Tibial nerve (tissue), 4 donors: Measurements from ENCODE around the gene SNPH. TPM values are rescaled to one million over a fixed set of nuclear protein-coding genes. Genes with fewer than 3 reads are reported as not detected.

Source experiments
- DNase-seq, 2 donors: peaks; one replicate each; pipeline ENCODE4 v3.0.0-alpha.2; 2019; ENCODE audit warnings: low spot score in 2 of 2
- H3K27ac ChIP-seq, 4 donors: fragments of 200-600 bp; sonication (generic) in 3 of 4; one replicate each; pipeline ENCODE4 v1.5.1; 2017 to 2019; ENCODE audit warnings: mild to moderate bottlenecking in 1 of 4
- H3K27me3 ChIP-seq, 2 donors: fragments of 200-600 bp; sonication (generic) in 1 of 2; one replicate each; pipeline versions ENCODE4 v1.5.1 to v1.6.0; 2017 to 2019
- H3K36me3 ChIP-seq, 3 donors: fragments of 200-600 bp; sonication (generic); one replicate each; pipeline ENCODE4 v1.5.1; 2018 to 2019
- H3K4me1 ChIP-seq, 4 donors: fragments of 200-600 bp; sonication (generic) in 3 of 4; one replicate each; pipeline ENCODE4 v1.5.1; 2017 to 2019
- H3K4me3 ChIP-seq, 4 donors: fragments of 200-600 bp; sonication (generic) in 3 of 4; one replicate each; pipeline ENCODE4 v1.5.1; 2017 to 2019; ENCODE audit warnings: mild to moderate bottlenecking in 1 of 4, moderate library complexity in 1 of 4
- H3K9me3 ChIP-seq, 4 donors: fragments of 200-600 bp; sonication (generic) in 3 of 4; one replicate each; pipeline ENCODE4 v1.5.1; 2017 to 2019
- EP300 ChIP-seq, 2 donors: sonication (generic); formaldehyde crosslinking; IDR thresholded peaks; one replicate each; pipeline ENCODE4 v1.6.1; 2017; ENCODE audit warnings: antibody characterized with exemption in 2 of 2, mild to moderate bottlenecking in 1 of 2
- POLR2A ChIP-seq, 2 donors: fragments of 450-650 bp; IDR thresholded peaks; one replicate each; pipeline ENCODE4 v1.6.1; 2017; ENCODE audit warnings: antibody characterized with exemption in 2 of 2, mild to moderate bottlenecking in 2 of 2, moderate library complexity in 2 of 2
- WGBS, 2 donors: methylation state at CpG; one replicate each; pipeline ENCODE4 v1.1.5; 2018; 5-methylcytosine and 5-hydroxymethylcytosine counted together
- total RNA-seq, 4 donors: library from RNA; depleted of rRNA; stranded (reverse); fragments of >200 nt; gene quantifications; one replicate each; pipeline ENCODE4 v1.1.0, GENCODE V29; 2016
- TF ChIP-seq, protein P1 (sequence below), 5 experiments: fragments of 200-600 bp in 3 of 5; fragments of 450-650 bp in 2 of 5; sonication (generic) in 3 of 5; IDR thresholded peaks; one replicate each; pipeline ENCODE4 v1.5.1; 2016 to 2019; ENCODE audit warnings: antibody characterized with exemption in 5 of 5, mild to moderate bottlenecking in 3 of 5, moderate library complexity in 2 of 5

Gene SNPH
- total RNA-seq, 4 donors from 2014 or later = 4.5 to 7.4 (median 6.9) TPM

DNA sequence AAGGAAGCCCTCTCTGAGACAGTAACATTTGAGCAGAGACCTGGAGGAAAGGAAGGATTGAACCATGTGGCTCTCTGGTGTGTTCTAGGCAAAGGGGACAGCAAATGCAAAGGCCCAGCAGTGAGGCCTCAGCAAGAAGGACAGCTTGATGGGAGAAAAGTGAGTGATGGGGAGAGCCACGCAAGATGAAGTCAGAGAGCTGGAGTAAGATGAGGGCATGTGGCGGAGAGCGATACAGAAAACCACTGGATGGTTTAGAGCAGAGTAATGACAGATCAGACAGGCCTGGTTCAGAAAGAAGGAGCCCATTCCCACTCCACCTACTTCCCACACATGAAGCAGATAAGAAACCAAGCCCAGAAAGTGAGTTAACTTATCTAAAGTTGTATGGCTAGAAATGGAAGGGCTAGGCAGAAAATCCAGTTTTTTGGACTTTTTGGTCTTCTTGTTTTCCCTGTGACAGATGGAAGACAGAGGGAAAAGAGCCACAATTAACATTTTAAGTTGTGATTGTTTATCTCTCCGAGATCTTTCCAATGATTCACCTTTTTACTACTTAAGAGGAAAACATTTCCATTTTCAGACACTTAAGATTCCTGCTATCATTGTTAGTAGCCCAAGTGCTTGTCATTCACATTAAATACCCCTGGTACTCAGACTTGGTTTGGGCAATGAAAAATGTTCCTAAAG is 723 bp upstream of the SNPH start:
- Histone ChIP-seq H3K27me3 (peaks cover 0 to 9% of the 10 kb centered on the region in 2 donors), H3K4me1 (peaks cover 0 to 23% (median 11%) of the 10 kb centered on the region in 4 donors), H3K36me3 (no peaks in the 10 kb centered on the region), H3K9me3 (no peaks in the 10 kb centered on the region), H3K27ac (peak overlapping the region in 2 of 4 donors; percentile 59 to 77), H3K4me3 (peak overlapping the region; percentile 40 to 92 (median 86))
- TF ChIP-seq, protein P1, sequence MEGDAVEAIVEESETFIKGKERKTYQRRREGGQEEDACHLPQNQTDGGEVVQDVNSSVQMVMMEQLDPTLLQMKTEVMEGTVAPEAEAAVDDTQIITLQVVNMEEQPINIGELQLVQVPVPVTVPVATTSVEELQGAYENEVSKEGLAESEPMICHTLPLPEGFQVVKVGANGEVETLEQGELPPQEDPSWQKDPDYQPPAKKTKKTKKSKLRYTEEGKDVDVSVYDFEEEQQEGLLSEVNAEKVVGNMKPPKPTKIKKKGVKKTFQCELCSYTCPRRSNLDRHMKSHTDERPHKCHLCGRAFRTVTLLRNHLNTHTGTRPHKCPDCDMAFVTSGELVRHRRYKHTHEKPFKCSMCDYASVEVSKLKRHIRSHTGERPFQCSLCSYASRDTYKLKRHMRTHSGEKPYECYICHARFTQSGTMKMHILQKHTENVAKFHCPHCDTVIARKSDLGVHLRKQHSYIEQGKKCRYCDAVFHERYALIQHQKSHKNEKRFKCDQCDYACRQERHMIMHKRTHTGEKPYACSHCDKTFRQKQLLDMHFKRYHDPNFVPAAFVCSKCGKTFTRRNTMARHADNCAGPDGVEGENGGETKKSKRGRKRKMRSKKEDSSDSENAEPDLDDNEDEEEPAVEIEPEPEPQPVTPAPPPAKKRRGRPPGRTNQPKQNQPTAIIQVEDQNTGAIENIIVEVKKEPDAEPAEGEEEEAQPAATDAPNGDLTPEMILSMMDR (IDR thresholded peaks at IDR 0.05) = no peak
- TF ChIP-seq POLR2A (IDR thresholded peaks at IDR 0.05) (no peak), EP300 (IDR thresholded peaks at IDR 0.05) (no peak)
- WGBS, 2 donors = 91 to 92% methylated on average over 4 of the region's 4 CpGs
- no peak for DNase-seq

DNA sequence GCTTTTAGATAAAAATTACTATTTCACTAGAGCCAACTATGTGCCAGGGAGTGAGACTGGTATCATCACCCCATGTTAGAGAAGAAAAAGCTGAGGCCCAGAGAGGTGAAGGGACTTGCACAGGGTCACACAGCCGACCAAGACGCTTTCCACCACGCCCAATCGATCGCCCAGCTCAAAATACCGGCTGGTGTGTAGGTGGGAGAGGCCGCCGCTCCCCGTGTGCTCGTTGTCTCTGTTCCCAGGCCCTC is 253 bp upstream of the SNPH start:
- Histone ChIP-seq H3K27ac (peak overlapping the region in 2 of 4 donors; percentile 59 to 77), H3K27me3 (peaks cover 0 to 9% of the 10 kb centered on the region in 2 donors)
- TF ChIP-seq, protein P1 (IDR thresholded peaks at IDR 0.05) = no peak
- no peak for TF ChIP-seq POLR2A (IDR thresholded peaks at IDR 0.05)
- TF ChIP-seq EP300 (IDR thresholded peaks at IDR 0.05) = no peak

DNA sequence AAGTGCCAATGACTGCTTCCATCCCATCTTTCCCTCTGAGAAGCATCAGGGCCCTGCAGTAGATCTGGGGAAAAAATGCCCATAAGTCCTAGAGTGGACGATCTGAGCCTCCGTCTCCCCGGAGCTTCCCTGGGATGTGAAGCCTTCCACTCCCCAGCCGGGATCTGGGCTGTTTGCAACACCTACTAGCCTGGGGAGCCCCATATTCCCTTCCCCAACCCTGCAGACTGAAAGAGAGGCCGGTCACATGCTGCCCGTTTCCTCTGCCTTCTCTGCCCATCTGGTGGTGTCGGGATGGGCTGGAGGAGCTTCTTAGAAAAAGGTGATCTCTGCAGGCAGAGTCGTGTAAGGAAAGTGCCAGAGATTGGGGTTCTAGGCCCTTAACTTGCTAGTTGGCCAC is 1.1 kb downstream of the SNPH start:
- no peaks in the 10 kb centered on the region for H3K9me3 ChIP-seq
- peak overlapping the region in 1 of 4 donors; percentile 87 for H3K4me3 ChIP-seq
- peaks cover 0 to 9% of the 10 kb centered on the region in 2 donors for H3K27me3 ChIP-seq
- peaks cover 0 to 23% (median 11%) of the 10 kb centered on the region in 4 donors for H3K4me1 ChIP-seq
- no peaks in the 10 kb centered on the region for H3K36me3 ChIP-seq
- TF ChIP-seq POLR2A (IDR thresholded peaks at IDR 0.05) = no peak
- TF ChIP-seq, protein P1 (IDR thresholded peaks at IDR 0.05) = no peak
- no peak for TF ChIP-seq EP300 (IDR thresholded peaks at IDR 0.05)
- H3K27ac ChIP-seq = peak overlapping the region in 1 of 4 donors; percentile 77
- no peak for DNase-seq
- 73 to 79% methylated on average over 5 to 8 of the region's 8 CpGs for WGBS, 2 donors

More for the DNA sequence above, 253 bp upstream of the SNPH start:
- no peak for DNase-seq
- Histone ChIP-seq H3K4me3 (peak overlapping the region; percentile 40 to 92 (median 86)), H3K4me1 (peaks cover 0 to 23% (median 11%) of the 10 kb centered on the region in 4 donors), H3K36me3 (no peaks in the 10 kb centered on the region), H3K9me3 (no peaks in the 10 kb centered on the region)
- 4 to 6% methylated on average over 10 of the region's 10 CpGs for WGBS, 2 donors

GRCh38 chr20:1267809-1268374 is 1.8 kb downstream of the SNPH start:
- WGBS, 2 donors = 80 to 82% methylated on average over 3 of the region's 3 CpGs

DNA sequence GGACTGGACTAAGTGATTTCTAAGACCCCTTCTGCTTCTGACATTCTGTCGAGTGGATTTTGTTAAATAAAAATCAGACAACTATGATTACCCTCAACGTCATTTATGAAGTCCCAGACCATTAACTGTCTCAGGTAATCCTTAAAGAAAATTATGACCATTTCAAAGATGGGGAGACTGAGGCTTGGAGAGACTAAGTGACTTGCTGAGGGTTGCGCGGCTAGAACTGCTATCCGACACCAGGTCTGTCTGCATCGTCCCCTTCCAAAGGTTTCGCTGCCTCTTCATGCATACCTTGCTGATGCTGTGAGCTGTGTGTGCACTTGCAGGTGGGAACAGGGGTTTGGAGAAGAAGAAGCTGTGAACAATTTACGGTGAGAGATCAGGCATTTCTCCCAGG is 3.1 kb downstream of the SNPH start:
- H3K4me1 ChIP-seq = peaks cover 0 to 23% (median 11%) of the 10 kb centered on the region in 4 donors
- no peaks in the 10 kb centered on the region for H3K9me3 ChIP-seq
- TF ChIP-seq EP300 (IDR thresholded peaks at IDR 0.05) = no peak
- TF ChIP-seq, protein P1 (IDR thresholded peaks at IDR 0.05) = no peak
- TF ChIP-seq POLR2A (IDR thresholded peaks at IDR 0.05) = no peak
- H3K4me3 ChIP-seq = no peak overlapping the region
- H3K36me3 ChIP-seq = no peaks in the 10 kb centered on the region
- no peak overlapping the region for H3K27ac ChIP-seq
- peaks cover 0 to 9% of the 10 kb centered on the region in 2 donors for H3K27me3 ChIP-seq
- 90 to 93% methylated on average over 8 of the region's 8 CpGs for WGBS, 2 donors
- no peak for DNase-seq

More at GRCh38 chr20:1267809-1268374, 1.8 kb downstream of the SNPH start:
- TF ChIP-seq, protein P1 (IDR thresholded peaks at IDR 0.05) = no peak
- no peak for TF ChIP-seq POLR2A (IDR thresholded peaks at IDR 0.05)
- Histone ChIP-seq H3K27me3 (peaks cover 0 to 9% of the 10 kb centered on the region in 2 donors), H3K4me3 (no peak overlapping the region), H3K9me3 (no peaks in the 10 kb centered on the region), H3K36me3 (no peaks in the 10 kb centered on the region), H3K27ac (no peak overlapping the region), H3K4me1 (peaks cover 0 to 23% (median 11%) of the 10 kb centered on the region in 4 donors)
- DNase-seq = no peak
